ENCODE measurements around the gene ANAPC16.
"Not testable (repeated sequence)": the region's sequence is repeated elsewhere in the genome, so short reads cannot be mapped to it uniquely, and the experiment has no call there.

Gene ANAPC16

GRCh38 chr10:72218325-72218724 is 2.5 kb downstream of the ANAPC16 start:
- DNase-seq: no peak

GRCh38 chr10:72218726-72219125 is 2.9 kb downstream of the ANAPC16 start:
- no peak for DNase-seq

GRCh38 chr10:72219235-72219814 is 3.5 kb downstream of the ANAPC16 start:
- DNase-seq: no peak

GRCh38 chr10:72220637-72221036 is 4.8 kb downstream of the ANAPC16 start:
- DNase-seq: no peak

GRCh38 chr10:72221278-72221677 is 5.5 kb downstream of the ANAPC16 start:
- no peak for DNase-seq

GRCh38 chr10:72223743-72224101 is 7.9 kb downstream of the ANAPC16 start:
- no peak for DNase-seq

- DNase-seq: not testable (repeated sequence)
Observed at GRCh38 chr10:72224191-72224590, 8.4 kb downstream of the ANAPC16 start.

- DNase-seq: no peak
Observed at GRCh38 chr10:72226418-72227027, 10.7 kb downstream of the ANAPC16 start.

- no peak for DNase-seq
Observed at GRCh38 chr10:72227826-72228225, 12.0 kb downstream of the ANAPC16 start.

- no peak for DNase-seq
Observed at GRCh38 chr10:72228318-72228751, 12.5 kb downstream of the ANAPC16 start.

GRCh38 chr10:72229261-72230251 is 13.7 kb downstream of the ANAPC16 start:
- no peak for DNase-seq

GRCh38 chr10:72233621-72234020 is 17.8 kb downstream of the ANAPC16 start:
- DNase-seq: no peak

GRCh38 chr10:72234560-72235095 is 18.8 kb downstream of the ANAPC16 start:
- DNase-seq: no peak

GRCh38 chr10:72235544-72236279 is 19.9 kb downstream of the ANAPC16 start:
- DNase-seq: no peak

GRCh38 chr10:72238392-72239175 is 22.8 kb downstream of the ANAPC16 start:
- DNase-seq: no peak

GRCh38 chr10:72239409-72239808 is 23.6 kb downstream of the ANAPC16 start:
- DNase-seq: no peak

GRCh38 chr10:72240371-72240770 is 24.6 kb downstream of the ANAPC16 start:
- DNase-seq: no peak

GRCh38 chr10:72241691-72242252 is 26.0 kb downstream of the ANAPC16 start:
- no peak for DNase-seq

GRCh38 chr10:72242675-72243074 is 26.9 kb downstream of the ANAPC16 start:
- DNase-seq: no peak

- DNase-seq: no peak
Observed at GRCh38 chr10:72243822-72244437, 28.1 kb downstream of the ANAPC16 start.

GRCh38 chr10:72244573-72245038 is 28.8 kb downstream of the ANAPC16 start:
- DNase-seq: no peak

All from activated T-cell treated with anti-CD3 and anti-CD28 coated beads, Interleukin-2, amount 50 U/mL, for 1 hour (primary cell).